Brain microvascular endothelial cell (primary cell): ENCODE results near the gene RTN4RL1.

Experiments
- DNase-seq: peaks from one replicate; pipeline ENCODE4 v3.0.0-alpha.2; 2020
- H3K27ac ChIP-seq: fragments of 250-450 bp; sonication (Bioruptor Pico); 2 replicates; pipeline ENCODE4 v1.5.1; 2020; ENCODE audit warnings: mild to moderate bottlenecking, moderate library complexity
- H3K27me3 ChIP-seq: fragments of 250-450 bp; sonication (Bioruptor Pico); replicated peaks from 2 replicates; pipeline ENCODE4 v1.5.1; 2020; ENCODE audit warnings: mild to moderate bottlenecking
- H3K36me3 ChIP-seq: fragments of 250-450 bp; sonication (Bioruptor Pico); replicated peaks from 2 replicates; pipeline ENCODE4 v1.5.1; 2020; ENCODE audit warnings: mild to moderate bottlenecking
- H3K4me3 ChIP-seq: 2 replicates; pipeline ENCODE4 v1.5.1; 2011; ENCODE audit warnings: low read depth, mild to moderate bottlenecking, control low read depth, low read length, moderate library complexity
- in situ Hi-C: cut with HindIII; loops from 2 replicates; pipeline ENCODE4 v1.10.0; 2017; ENCODE audit warnings: low sequenced_read_pairs, low pct_ligation_motif_present
- TF ChIP-seq, protein P1 (sequence below): IDR thresholded peaks from 2 replicates; pipeline ENCODE4 v1.5.1; 2011; ENCODE audit warnings: low read depth, mild to moderate bottlenecking, moderate library complexity, low read length, control low read depth, inconsistent platforms; ENCODE audit errors: missing control alignments

Gene RTN4RL1

DNA sequence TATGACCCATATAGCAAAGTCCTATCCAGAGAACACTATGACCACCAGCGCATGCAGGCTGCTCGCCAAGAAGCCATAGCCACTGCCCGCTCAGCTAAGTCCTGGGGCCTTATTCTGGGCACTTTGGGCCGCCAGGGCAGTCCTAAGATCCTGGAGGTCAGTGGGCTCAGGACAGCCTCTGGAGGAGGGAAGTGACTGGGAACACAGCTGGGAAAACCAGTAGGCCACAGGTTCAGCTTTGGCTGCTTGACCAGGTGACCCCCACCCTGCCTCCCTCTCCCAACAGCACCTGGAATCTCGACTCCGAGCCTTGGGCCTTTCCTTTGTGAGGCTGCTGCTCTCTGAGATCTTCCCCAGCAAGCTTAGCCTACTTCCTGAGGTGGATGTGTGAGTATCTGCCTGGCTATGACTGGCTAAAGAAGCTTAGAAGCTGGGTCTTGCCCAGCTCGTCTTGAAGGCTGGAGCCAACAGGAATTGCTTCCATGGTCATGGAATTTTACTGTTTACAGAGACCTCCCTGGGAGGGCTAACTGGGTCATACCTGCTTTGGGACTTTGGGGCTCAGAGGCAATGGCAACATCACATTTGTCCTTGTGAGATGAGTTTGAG is 15.2 kb upstream of the RTN4RL1 start:
- Histone ChIP-seq H3K27me3 (no peaks in the 10 kb centered on the region), H3K4me3 (no peak overlapping the region), H3K36me3 (peaks cover 23% of the 10 kb centered on the region), H3K27ac (no peak overlapping the region)
- in situ Hi-C loops, result no loop called here
- TF ChIP-seq, protein P1, sequence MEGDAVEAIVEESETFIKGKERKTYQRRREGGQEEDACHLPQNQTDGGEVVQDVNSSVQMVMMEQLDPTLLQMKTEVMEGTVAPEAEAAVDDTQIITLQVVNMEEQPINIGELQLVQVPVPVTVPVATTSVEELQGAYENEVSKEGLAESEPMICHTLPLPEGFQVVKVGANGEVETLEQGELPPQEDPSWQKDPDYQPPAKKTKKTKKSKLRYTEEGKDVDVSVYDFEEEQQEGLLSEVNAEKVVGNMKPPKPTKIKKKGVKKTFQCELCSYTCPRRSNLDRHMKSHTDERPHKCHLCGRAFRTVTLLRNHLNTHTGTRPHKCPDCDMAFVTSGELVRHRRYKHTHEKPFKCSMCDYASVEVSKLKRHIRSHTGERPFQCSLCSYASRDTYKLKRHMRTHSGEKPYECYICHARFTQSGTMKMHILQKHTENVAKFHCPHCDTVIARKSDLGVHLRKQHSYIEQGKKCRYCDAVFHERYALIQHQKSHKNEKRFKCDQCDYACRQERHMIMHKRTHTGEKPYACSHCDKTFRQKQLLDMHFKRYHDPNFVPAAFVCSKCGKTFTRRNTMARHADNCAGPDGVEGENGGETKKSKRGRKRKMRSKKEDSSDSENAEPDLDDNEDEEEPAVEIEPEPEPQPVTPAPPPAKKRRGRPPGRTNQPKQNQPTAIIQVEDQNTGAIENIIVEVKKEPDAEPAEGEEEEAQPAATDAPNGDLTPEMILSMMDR, result no peak
- no peak for DNase-seq

DNA sequence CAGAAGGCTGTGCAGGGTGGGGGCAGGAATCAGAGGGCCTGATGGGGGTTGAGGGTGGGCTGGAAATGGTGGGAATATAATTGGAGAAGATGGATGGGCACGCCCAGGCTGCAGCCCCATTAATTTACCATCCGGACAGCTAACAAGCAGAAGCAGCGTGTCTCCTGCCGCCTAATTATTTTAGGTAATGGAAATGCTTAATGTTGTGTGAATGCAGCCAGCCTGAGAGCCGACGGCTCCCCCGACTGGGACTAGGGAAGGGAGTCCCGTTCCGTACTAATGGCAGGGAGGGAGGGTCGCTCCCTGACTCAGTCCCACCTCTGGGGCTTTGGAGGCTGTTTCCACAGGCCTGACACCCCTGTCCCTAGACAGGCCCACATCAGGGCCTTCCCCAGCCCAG is 12.0 kb upstream of the RTN4RL1 start:
- TF ChIP-seq, protein P1, result no peak
- Histone ChIP-seq H3K27me3 (no peaks in the 10 kb centered on the region), H3K36me3 (peaks cover 18% of the 10 kb centered on the region), H3K4me3 (no peak overlapping the region), H3K27ac (no peak overlapping the region)
- in situ Hi-C loops, result no loop called here
- no peak for DNase-seq

DNA sequence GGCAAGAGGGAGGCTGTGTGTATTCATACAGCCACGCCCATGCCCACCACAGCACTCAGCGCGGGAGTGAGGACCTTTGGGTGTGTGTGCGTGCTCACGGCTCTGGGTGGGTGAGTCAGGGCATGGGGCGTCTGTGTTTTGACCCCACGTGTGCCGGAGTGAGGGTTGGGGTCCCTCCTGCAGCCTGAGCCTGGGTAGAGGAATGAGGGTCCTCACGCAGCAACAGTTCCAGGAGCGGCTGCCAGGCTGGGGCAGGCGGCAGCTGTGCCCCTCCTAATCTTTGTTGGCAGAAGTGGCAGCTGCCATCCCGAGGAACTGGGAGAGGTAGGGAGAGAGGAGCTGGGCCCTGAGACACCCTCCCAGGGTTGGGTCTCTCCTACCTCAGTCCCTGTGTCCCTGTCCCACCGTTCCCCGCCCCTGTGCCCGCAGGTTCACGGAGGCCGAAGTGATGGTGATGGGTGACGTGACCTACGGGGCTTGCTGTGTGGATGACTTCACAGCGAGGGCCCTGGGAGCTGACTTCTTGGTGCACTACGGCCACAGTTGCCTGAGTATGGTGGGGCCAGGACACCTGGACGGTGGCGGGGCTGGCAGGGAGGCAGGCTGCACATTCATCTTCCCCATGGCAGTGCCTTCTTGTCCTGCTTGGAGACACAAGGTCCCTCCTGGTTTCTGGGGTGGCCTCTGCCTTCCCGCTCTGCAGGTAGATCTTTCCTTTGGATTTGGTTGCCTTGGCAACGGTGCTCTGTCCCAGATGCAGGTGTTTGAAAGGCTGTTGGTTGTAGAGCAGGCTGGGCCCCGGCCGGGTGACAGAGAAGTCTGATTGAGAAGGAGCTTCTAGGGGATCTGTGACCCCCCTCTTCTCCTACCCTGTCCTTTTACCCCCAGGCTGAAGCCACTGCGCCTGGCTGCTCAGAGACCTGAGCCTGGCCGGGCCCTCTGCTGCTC is 10.7 kb upstream of the RTN4RL1 start:
- peaks cover 18% of the 10 kb centered on the region for H3K36me3 ChIP-seq
- H3K27me3 ChIP-seq, result no peaks in the 10 kb centered on the region
- no peak for DNase-seq
- TF ChIP-seq, protein P1, result no peak
- in situ Hi-C loops, result no loop called here
- no peak overlapping the region for H3K27ac ChIP-seq
- H3K4me3 ChIP-seq, result no peak overlapping the region

DNA sequence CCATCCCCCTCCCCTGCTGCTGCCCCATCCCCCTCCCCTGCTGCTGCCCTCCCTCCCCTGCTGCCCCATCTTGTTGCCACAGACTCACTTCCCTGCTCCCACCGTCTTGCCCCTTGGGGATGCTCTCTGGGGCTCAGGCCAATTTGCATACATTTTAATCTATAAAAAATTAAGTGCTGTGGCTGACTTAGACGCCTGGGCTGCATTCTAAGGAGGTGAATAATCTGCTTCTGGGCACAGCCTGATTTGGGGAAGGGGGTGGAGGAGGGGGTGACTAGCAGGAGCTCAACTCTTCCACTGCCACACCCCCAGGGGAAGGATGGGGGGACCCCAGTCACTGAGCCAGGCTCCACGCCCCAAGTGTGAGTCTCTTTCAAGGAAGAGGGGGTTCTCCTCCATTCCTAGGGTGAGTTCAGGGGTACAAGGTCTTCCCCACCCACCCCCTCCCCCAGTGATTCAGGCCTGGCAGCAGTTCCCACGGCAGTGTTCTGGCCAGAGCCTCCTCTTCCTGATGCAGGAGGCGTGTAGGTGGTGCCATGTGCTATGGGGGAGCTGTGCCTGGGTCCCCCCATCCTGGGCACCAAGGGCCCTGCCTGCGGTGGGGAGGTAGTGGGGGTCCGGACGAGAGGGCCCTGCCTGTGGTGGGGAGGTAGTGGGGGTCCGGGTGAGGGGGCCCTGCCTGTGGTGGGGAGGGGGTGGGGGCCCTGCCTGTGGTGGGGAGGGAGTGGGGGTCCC is 9.8 kb upstream of the RTN4RL1 start:
- Histone ChIP-seq H3K27me3 (no peaks in the 10 kb centered on the region), H3K27ac (no peak overlapping the region), H3K36me3 (peaks cover 18% of the 10 kb centered on the region), H3K4me3 (no peak overlapping the region)
- in situ Hi-C loops, result no loop called here
- TF ChIP-seq, protein P1, result no peak
- no peak for DNase-seq

DNA sequence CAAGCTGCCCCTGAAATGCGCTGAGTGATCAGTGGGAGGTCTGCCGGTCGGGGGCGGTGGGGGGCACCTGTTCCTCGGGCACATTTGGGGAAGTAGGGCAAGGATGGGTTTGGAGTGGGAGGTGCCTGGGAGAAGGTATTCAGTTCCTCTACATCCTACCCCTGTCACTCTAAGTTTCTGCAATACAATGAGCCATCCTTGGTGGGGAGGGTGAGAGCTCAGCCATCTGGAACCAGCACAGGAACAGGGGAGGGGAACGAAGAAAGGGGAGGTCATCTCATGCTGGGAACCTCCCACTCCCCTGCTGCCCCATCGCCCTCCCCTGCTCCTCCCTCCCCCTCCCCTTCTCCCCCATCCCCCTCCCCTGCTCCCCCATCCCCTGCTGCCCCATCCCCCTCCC is 9.0 kb upstream of the RTN4RL1 start:
- in situ Hi-C loops, result no loop called here
- H3K4me3 ChIP-seq, result no peak overlapping the region
- no peak overlapping the region for H3K27ac ChIP-seq
- peaks cover 18% of the 10 kb centered on the region for H3K36me3 ChIP-seq
- DNase-seq, result no peak
- no peaks in the 10 kb centered on the region for H3K27me3 ChIP-seq
- TF ChIP-seq, protein P1, result no peak
